Measurements from ENCODE around the gene VMP1. TPM values are rescaled to one million over a fixed set of nuclear protein-coding genes. Genes with fewer than 3 reads are reported as not detected.
A peak's percentile ranks its signal among the peaks of the same experiment; 100 is the strongest.

VMP1 gene
- total and polyA plus RNA-seq, 2 donors (not counting 1 experiment from before 2014, with no cell fraction given) = 125 to 235 TPM

DNA sequence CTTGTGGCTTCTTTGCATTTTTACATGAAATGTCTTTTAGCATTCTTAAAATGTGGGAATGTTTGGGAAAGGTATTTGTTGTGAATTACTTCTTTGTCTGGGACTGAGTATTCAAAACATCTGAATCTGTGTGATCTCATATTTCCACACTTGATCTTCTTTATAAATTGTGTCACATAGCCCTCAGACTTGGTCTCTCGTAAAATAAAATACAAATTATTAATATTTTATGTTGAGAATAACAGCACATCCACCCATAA lies 103.4 kb downstream of the VMP1 start:
- H3K27ac ChIP-seq (ENCODE audit: insufficient read depth, low read length) = no peak overlapping the region
- peak in 1 of 2 donors; percentile 86 for DNase-seq (ENCODE audit: low read depth in 2 of 2)

DNA sequence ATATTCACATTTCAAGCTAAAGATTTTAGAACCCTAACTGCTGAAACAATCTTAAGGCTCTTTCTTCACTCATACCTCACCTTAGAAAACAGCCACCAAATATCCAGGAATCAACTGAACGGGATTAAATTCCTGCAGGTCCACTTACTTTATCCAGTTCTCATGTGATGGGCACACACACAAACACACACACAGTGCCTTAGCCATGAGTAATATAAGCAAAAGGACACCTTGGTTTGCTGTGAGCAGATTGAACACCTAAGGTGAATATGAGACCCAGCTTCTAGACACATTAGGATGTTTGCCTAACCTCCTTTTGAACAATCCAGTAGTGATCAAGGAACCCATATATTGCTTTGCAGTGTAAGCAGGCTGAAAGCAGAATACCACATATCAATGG lies 103.8 kb downstream of the VMP1 start:
- peak in 1 of 2 donors; percentile 71 for DNase-seq (ENCODE audit: low read depth in 2 of 2)
- H3K4me3 ChIP-seq (replicated peaks in 1 of 4; ENCODE audit: control extremely low read depth in 1 of 4, insufficient read depth in 1 of 4, low read depth in 3 of 4, low read length in 4 of 4) = no peak overlapping the region
- H3K79me2 ChIP-seq (ENCODE audit: control insufficient read depth, insufficient read depth, low read length) = no peaks in the 10 kb centered on the region
- no peaks in the 10 kb centered on the region for H3K27me3 ChIP-seq (ENCODE audit: control insufficient read depth, insufficient read depth, low read length)
- TF ChIP-seq, protein P1, sequence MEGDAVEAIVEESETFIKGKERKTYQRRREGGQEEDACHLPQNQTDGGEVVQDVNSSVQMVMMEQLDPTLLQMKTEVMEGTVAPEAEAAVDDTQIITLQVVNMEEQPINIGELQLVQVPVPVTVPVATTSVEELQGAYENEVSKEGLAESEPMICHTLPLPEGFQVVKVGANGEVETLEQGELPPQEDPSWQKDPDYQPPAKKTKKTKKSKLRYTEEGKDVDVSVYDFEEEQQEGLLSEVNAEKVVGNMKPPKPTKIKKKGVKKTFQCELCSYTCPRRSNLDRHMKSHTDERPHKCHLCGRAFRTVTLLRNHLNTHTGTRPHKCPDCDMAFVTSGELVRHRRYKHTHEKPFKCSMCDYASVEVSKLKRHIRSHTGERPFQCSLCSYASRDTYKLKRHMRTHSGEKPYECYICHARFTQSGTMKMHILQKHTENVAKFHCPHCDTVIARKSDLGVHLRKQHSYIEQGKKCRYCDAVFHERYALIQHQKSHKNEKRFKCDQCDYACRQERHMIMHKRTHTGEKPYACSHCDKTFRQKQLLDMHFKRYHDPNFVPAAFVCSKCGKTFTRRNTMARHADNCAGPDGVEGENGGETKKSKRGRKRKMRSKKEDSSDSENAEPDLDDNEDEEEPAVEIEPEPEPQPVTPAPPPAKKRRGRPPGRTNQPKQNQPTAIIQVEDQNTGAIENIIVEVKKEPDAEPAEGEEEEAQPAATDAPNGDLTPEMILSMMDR (conservative IDR thresholded peaks at IDR 0.05 in 1 of 2, IDR thresholded peaks at IDR 0.05 in 1 of 2; ENCODE audit: low read depth in 1 of 2, low read length in 2 of 2) = no peak
- TF ChIP-seq EZH2 (IDR thresholded peaks at IDR 0.05; ENCODE audit: low read length, missing control alignments) = no peak
- peaks cover 7% of the 10 kb centered on the region for H3K4me1 ChIP-seq (ENCODE audit: control insufficient read depth, extremely low read depth, insufficient read depth, low read length)
- no peaks in the 10 kb centered on the region for H4K20me1 ChIP-seq (ENCODE audit: control insufficient read depth, extremely low read depth, insufficient read depth, low read length)
- H3K4me2 ChIP-seq (ENCODE audit: extremely low read depth, insufficient read depth, low read length) = no peak overlapping the region
- no peak overlapping the region for H2AFZ ChIP-seq (ENCODE audit: low read length)
- H3K36me3 ChIP-seq (ENCODE audit: control insufficient read depth, insufficient read depth, low read length) = no peaks in the 10 kb centered on the region
- no peak overlapping the region for H3K9ac ChIP-seq (ENCODE audit: insufficient read depth, low read length)
- no peaks in the 10 kb centered on the region for H3K9me3 ChIP-seq (ENCODE audit: control insufficient read depth, insufficient read depth, low read depth, low read length)
- no peak overlapping the region for H3K27ac ChIP-seq (ENCODE audit: insufficient read depth, low read length)

More for the DNA sequence above, 103.4 kb downstream of the VMP1 start:
- Histone ChIP-seq H3K4me1 (ENCODE audit: control insufficient read depth, extremely low read depth, insufficient read depth, low read length) (peaks cover 6% of the 10 kb centered on the region), H3K9ac (ENCODE audit: insufficient read depth, low read length) (no peak overlapping the region), H3K4me2 (ENCODE audit: extremely low read depth, insufficient read depth, low read length) (no peak overlapping the region), H3K27me3 (ENCODE audit: control insufficient read depth, insufficient read depth, low read length) (no peaks in the 10 kb centered on the region), H4K20me1 (ENCODE audit: control insufficient read depth, extremely low read depth, insufficient read depth, low read length) (no peaks in the 10 kb centered on the region), H2AFZ (ENCODE audit: low read length) (no peak overlapping the region), H3K4me3 (replicated peaks in 1 of 4; ENCODE audit: control extremely low read depth in 1 of 4, insufficient read depth in 1 of 4, low read depth in 3 of 4, low read length in 4 of 4) (no peak overlapping the region), H3K79me2 (ENCODE audit: control insufficient read depth, insufficient read depth, low read length) (no peaks in the 10 kb centered on the region), H3K36me3 (ENCODE audit: control insufficient read depth, insufficient read depth, low read length) (no peaks in the 10 kb centered on the region), H3K9me3 (ENCODE audit: control insufficient read depth, insufficient read depth, low read depth, low read length) (no peaks in the 10 kb centered on the region)
- TF ChIP-seq, protein P1 (conservative IDR thresholded peaks at IDR 0.05 in 1 of 2, IDR thresholded peaks at IDR 0.05 in 1 of 2; ENCODE audit: low read depth in 1 of 2, low read length in 2 of 2) = no peak
- no peak for TF ChIP-seq EZH2 (IDR thresholded peaks at IDR 0.05; ENCODE audit: low read length, missing control alignments)

DNA sequence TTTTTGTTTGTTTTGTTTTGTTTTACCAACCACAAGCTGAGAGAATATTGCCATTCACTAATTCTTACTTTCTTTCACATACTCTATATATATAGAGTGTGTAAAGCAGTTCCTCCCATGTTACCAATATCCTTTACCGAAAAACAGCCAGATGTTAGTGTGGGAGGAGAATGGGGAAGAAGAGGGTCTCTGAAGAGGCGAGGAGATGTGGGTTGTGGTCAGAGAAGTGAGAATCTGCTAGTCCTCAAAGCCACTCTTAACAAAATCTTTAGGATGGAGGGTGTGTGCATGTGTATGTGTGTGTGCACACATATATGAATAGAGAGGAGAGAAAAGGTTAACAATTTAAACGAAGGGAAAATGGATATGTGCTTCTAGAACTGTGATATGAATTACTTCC lies 104.7 kb downstream of the VMP1 start:
- no peak for TF ChIP-seq EZH2 (IDR thresholded peaks at IDR 0.05; ENCODE audit: low read length, missing control alignments)
- TF ChIP-seq, protein P1 (conservative IDR thresholded peaks at IDR 0.05 in 1 of 2, IDR thresholded peaks at IDR 0.05 in 1 of 2; ENCODE audit: low read depth in 1 of 2, low read length in 2 of 2) = no peak
- no peaks in the 10 kb centered on the region for H4K20me1 ChIP-seq (ENCODE audit: control insufficient read depth, extremely low read depth, insufficient read depth, low read length)
- no peak overlapping the region for H3K4me2 ChIP-seq (ENCODE audit: extremely low read depth, insufficient read depth, low read length)
- H3K36me3 ChIP-seq (ENCODE audit: control insufficient read depth, insufficient read depth, low read length) = no peaks in the 10 kb centered on the region
- DNase-seq (ENCODE audit: low read depth in 2 of 2) = no peak
- peaks cover 8% of the 10 kb centered on the region for H3K4me1 ChIP-seq (ENCODE audit: control insufficient read depth, extremely low read depth, insufficient read depth, low read length)
- H3K9me3 ChIP-seq (ENCODE audit: control insufficient read depth, insufficient read depth, low read depth, low read length) = no peaks in the 10 kb centered on the region
- no peak overlapping the region for H3K4me3 ChIP-seq (replicated peaks in 1 of 4; ENCODE audit: control extremely low read depth in 1 of 4, insufficient read depth in 1 of 4, low read depth in 3 of 4, low read length in 4 of 4)
- H2AFZ ChIP-seq (ENCODE audit: low read length) = no peak overlapping the region
- no peaks in the 10 kb centered on the region for H3K79me2 ChIP-seq (ENCODE audit: control insufficient read depth, insufficient read depth, low read length)
- no peaks in the 10 kb centered on the region for H3K27me3 ChIP-seq (ENCODE audit: control insufficient read depth, insufficient read depth, low read length)
- no peak overlapping the region for H3K9ac ChIP-seq (ENCODE audit: insufficient read depth, low read length)
- H3K27ac ChIP-seq (ENCODE audit: insufficient read depth, low read length) = no peak overlapping the region
